ENCODE data around the gene PCDHGC5. TPM values are rescaled to one million over a fixed set of nuclear protein-coding genes. Genes with fewer than 3 reads are reported as not detected.

Gene PCDHGC5
- total RNA-seq, 2 experiments from 2014 or later, result 4.4 to 5.0 TPM

- ChIA-PET CTCF (ENCODE audit: unreplicated experiment) (no interaction called here), POLR2A (no interaction called here)
- intact Hi-C loops (cut with micrococcal nuclease; ENCODE audit: unreplicated experiment), result no loop called here
- no peak overlapping the region for H2AFZ ChIP-seq (ENCODE audit: low read length)
- H3K27ac ChIP-seq (ENCODE audit: low read depth, low read length, poor library complexity, severe bottlenecking), result no peak overlapping the region
- no peaks in the 10 kb centered on the region for H3K9me2 ChIP-seq (ENCODE audit: insufficient read depth, low read length)
- TF ChIP-seq EZH2phosphoT487 (IDR thresholded peaks at IDR 0.05; ENCODE audit: borderline replicate concordance, low read depth, low read length), result no peak
- TF ChIP-seq CTCF (conservative IDR thresholded peaks at IDR 0.05; ENCODE audit: low read length), result no peak
- DNase-seq (ENCODE audit: low spot score), result no peak
- H3K36me3 ChIP-seq (ENCODE audit: insufficient read depth, low read length), result no peaks in the 10 kb centered on the region
- BruUV-seq (replicated peaks), result no TSS peak
- H3K79me2 ChIP-seq (ENCODE audit: insufficient read depth, low read depth, low read length), result no peaks in the 10 kb centered on the region
- no peak overlapping the region for H3K4me2 ChIP-seq (ENCODE audit: low read length)
- H4K20me1 ChIP-seq (ENCODE audit: insufficient read depth, low read length), result no peaks in the 10 kb centered on the region
- no peak overlapping the region for H3K4me3 ChIP-seq (ENCODE audit: low read depth, low read length, poor library complexity, severe bottlenecking)
- H3K4me1 ChIP-seq (ENCODE audit: insufficient read depth, low read length, poor library complexity, severe bottlenecking), result peaks cover 14% of the 10 kb centered on the region
- no peaks in the 10 kb centered on the region for H3K9me3 ChIP-seq (ENCODE audit: low read length)
Observed at GRCh38 chr5:141440341-141440740, 48.5 kb upstream of the PCDHGC5 start.

GRCh38 chr5:141441571-141442170, 47.2 kb upstream of the PCDHGC5 start:
- no peaks in the 10 kb centered on the region for H3K9me3 ChIP-seq (ENCODE audit: low read length)
- no peak overlapping the region for H3K27ac ChIP-seq (ENCODE audit: low read depth, low read length, poor library complexity, severe bottlenecking)
- no peaks in the 10 kb centered on the region for H3K79me2 ChIP-seq (ENCODE audit: insufficient read depth, low read depth, low read length)
- H2AFZ ChIP-seq (ENCODE audit: low read length), result no peak overlapping the region
- H3K9me2 ChIP-seq (ENCODE audit: insufficient read depth, low read length), result no peaks in the 10 kb centered on the region
- no peaks in the 10 kb centered on the region for H4K20me1 ChIP-seq (ENCODE audit: insufficient read depth, low read length)
- no peak for DNase-seq (ENCODE audit: low spot score)
- ChIA-PET POLR2A (interaction anchor here (0.5 kb wide), 1 partner anchor 92 kb away, joined by 3 read pairs; no protein-coding TSS in a partner anchor), CTCF (ENCODE audit: unreplicated experiment) (no interaction called here)
- H3K4me2 ChIP-seq (ENCODE audit: low read length), result no peak overlapping the region
- intact Hi-C loops (cut with micrococcal nuclease; ENCODE audit: unreplicated experiment), result no loop called here
- TF ChIP-seq CTCF (conservative IDR thresholded peaks at IDR 0.05; ENCODE audit: low read length), result no peak
- no peak for TF ChIP-seq EZH2phosphoT487 (IDR thresholded peaks at IDR 0.05; ENCODE audit: borderline replicate concordance, low read depth, low read length)
- H3K36me3 ChIP-seq (ENCODE audit: insufficient read depth, low read length), result no peaks in the 10 kb centered on the region
- BruUV-seq (replicated peaks), result no TSS peak
- no peak overlapping the region for H3K4me3 ChIP-seq (ENCODE audit: low read depth, low read length, poor library complexity, severe bottlenecking)
- peaks cover 14% of the 10 kb centered on the region for H3K4me1 ChIP-seq (ENCODE audit: insufficient read depth, low read length, poor library complexity, severe bottlenecking)

- no peak overlapping the region for H3K4me3 ChIP-seq (ENCODE audit: low read depth, low read length, poor library complexity, severe bottlenecking)
- H3K4me2 ChIP-seq (ENCODE audit: low read length), result no peak overlapping the region
- no peak overlapping the region for H3K27ac ChIP-seq (ENCODE audit: low read depth, low read length, poor library complexity, severe bottlenecking)
- no TSS peak for BruUV-seq (replicated peaks)
- no peak overlapping the region for H2AFZ ChIP-seq (ENCODE audit: low read length)
- intact Hi-C loops (cut with micrococcal nuclease; ENCODE audit: unreplicated experiment), result no loop called here
- no peaks in the 10 kb centered on the region for H3K9me2 ChIP-seq (ENCODE audit: insufficient read depth, low read length)
- no peaks in the 10 kb centered on the region for H3K4me1 ChIP-seq (ENCODE audit: insufficient read depth, low read length, poor library complexity, severe bottlenecking)
- no peak for TF ChIP-seq EZH2phosphoT487 (IDR thresholded peaks at IDR 0.05; ENCODE audit: borderline replicate concordance, low read depth, low read length)
- TF ChIP-seq CTCF (conservative IDR thresholded peaks at IDR 0.05; ENCODE audit: low read length), result no peak
- ChIA-PET POLR2A (interaction anchor here (0.7 to 3.6 kb wide), 5 partner anchors 10 to 60 kb away, joined by 3 to 16 read pairs (median 4); partner anchors contain the start of gene PCDHGC3), CTCF (ENCODE audit: unreplicated experiment) (no interaction called here)
- no peaks in the 10 kb centered on the region for H4K20me1 ChIP-seq (ENCODE audit: insufficient read depth, low read length)
- no peaks in the 10 kb centered on the region for H3K36me3 ChIP-seq (ENCODE audit: insufficient read depth, low read length)
- H3K9me3 ChIP-seq (ENCODE audit: low read length), result no peaks in the 10 kb centered on the region
- no peak for DNase-seq (ENCODE audit: low spot score)
- H3K79me2 ChIP-seq (ENCODE audit: insufficient read depth, low read depth, low read length), result no peaks in the 10 kb centered on the region
Observed at GRCh38 chr5:141465351-141465750, 23.5 kb upstream of the PCDHGC5 start.

All from OCI-LY7 (cell line).